HG03108 (cell line): Measurements from ENCODE around the gene FXYD5.

Experiments
- ATAC-seq: cut with Tn5 transposase; IDR thresholded peaks from one replicate; pipeline ENCODE4 v1.9.1; 2021; ENCODE audit warnings: moderate library complexity; ENCODE audit not compliant: unreplicated experiment

The FXYD5 gene

DNA sequence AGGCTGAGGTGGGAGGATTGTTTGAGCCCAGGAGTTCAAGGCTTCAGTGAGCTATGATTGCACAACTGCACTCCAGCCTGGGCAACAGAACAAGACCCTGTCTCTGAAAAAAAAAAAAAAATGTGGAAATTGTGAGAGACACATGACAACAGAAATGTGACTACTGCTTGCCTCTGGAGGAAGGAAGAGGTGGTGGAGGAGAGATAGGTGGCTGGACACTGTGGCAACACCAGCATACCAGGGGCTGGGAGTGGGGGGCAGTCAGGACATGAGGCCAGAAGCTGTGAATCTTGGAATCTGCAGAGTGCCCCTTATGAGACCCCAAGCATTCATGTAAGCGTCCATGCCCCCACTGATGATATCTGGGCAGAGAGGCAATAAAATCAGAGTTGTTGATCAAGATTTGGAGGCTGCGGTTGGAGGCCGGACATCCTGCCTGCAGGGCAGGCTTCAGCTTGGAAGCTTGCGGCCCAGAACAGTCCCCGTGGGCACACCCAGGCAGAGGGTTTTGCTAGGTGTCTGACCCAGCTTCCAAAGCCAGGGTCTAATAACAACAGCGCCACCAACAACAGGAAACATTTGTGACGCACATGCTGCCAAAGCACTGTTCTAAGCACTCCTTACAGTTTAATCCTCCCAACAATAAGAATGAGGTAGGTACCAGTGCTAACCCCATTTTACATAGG, 57.2 kb downstream of the FXYD5 start:
- no peak for ATAC-seq

DNA sequence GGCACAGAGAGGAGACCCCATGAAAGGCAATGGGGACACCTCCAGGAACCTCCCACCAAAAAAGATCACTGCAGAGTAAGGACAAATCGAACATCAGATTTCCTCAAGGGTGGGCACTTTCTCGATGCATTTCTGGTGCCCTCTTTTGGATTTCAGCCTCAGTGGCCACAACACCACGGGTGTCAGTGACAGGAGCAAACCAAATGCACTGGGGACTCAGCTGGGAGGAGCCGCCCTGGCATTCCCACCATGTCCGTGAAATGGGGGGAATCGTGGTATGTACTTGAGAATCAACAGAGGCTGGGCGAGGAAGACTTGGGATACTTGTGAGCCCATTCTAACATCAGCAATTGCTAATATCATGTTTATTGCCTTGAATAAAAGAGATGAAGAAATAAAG, 57.7 kb downstream of the FXYD5 start:
- no peak for ATAC-seq

DNA sequence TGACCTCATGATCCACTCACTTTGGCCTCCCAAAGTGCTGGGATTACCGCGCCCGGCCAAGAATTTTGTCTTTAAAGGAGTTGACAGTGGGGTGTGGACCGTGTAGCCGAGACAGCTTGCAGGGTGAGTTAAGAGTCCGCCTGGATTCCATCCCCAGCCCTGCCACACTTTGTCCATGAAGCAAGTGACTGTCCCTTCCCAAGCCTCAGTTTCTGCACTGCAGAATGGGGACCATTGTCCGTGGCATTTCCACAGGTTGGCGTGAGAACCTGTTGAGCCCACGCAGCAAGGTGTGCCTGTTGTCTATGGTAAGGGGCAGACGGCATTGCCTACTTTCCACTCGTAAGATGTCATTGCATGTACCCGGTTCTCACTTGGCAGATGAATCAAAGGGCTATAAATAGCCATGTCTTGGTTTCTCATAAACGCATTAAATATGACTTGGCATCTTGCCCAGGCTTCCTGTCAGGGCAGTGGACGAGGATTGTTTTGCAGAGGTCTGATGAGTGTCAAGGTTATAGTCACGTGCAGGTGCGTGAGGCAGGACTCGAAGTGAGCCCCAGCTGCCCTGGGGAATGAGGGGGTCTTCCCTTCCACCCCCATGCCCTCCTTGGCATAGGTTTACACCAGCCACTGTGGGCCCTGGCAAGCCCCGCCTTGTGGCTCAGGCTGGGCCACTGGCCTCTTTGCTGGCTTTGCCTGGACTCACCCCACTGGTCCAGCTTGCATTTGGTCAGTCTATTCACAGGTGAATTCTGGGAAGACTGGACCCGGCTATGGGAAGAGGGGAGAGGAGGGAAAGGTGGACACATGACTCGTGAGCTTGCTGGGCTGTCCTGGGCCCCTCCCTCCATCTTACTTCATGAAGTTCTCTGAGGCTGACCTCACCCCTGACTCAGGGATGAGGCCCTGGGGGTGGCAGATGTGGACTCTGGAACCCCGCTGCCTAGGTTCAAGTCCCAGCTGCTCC, 59.4 kb downstream of the FXYD5 start:
- ATAC-seq: peak; percentile 68

DNA sequence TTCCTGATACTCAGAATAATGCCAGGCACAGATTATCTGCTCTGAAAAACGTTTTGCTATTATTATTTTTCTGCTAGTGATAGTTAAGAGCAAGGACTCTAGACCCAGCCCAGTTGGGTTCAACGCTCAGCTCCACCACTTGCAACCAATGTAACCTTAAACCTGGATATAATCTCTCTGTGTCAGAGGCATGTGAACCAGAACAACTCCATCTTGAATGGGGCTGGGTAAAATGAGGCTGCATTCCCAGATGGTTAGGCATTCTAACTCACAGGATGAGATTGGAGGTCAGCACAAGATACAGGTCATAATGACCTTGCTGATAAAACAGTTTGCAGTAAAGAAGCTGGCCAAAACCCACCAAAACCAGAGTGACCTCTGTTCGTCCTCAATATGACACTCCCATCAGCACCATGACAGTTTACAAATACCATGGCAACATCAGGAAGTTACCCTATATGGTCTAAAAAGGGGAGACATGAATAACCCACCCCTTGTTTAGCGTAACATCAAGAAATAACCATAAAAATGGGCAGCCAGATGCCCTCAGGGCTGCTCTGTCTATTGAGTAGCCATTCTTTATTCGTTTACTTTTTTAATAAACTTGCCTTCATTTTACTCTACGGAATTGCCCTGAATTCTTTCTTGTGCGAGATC, 60.4 kb downstream of the FXYD5 start:
- no peak for ATAC-seq

DNA sequence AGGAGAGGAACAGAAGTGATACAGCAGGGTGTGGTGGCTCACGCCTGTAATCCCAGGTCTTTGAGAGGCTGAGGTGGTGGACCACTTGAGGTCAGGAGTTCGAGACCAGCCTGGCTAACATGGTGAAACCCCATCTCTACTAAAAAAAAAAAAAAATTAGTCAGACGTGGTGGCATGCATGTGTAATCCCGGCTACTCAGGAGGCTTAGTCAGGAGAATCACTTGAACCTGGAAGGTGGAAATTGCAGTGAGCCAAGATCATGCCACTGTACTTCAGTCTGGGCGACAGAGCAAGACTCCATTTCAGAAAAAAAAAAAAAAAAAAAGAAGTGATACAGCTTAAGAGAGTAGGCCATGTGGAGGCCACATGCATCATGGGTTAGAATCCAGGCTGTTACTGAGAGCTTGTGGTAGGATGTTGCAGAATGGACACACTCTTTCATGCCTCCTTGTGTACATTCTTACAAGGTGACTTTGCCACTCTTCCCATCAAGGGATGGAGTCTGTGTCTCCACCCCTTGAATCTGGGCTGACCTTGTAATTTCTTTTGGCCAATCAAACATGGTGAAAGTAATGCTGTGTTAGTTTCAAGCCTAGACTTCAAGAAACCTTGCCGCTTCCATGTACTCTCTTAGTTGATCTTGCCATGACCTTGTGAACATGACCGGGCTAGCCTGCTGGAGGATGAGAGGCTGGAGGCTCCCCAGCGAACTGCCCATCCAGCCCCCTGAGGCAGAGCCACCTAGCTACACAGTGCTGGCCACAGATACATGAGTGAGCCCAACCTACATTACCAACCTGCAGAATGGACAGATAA, 61.7 kb downstream of the FXYD5 start:
- ATAC-seq: no peak

DNA sequence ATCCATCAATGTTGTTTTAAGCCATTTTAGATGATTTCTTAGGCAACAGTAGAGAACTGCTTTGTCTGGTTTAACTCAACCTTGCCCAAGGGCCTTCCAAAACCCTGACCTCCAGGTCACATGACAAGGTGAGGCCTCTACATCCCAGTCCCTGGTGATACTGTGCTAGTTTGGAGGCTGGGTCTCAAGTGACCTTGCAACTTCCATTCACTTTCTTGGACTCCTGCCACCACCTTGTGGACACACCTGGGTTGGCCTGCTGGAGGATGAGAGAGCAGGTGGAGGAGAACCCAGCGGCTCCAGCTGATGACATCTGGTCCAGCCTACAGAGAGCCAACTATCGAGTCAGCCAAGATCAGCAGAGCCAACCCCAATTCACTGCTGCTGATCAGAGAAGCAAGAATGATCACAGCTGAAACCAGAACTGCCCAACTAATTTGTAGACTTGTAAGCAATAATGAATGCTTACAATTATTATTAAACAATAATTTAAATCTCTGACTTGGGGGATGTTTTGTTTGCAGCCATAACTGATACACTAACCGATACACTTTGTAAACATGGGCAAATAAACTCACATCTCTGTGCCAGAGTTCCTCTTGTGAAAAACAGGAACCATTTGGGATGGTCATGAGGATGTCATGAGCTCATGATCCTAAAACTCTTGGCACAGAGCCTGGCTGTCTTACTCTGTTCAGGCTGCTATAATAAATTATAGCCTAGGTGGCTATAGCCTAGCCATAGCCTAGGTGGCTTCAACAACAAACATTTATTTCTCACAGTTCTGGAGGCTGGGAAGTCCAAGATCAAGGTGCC, 62.5 kb downstream of the FXYD5 start:
- no peak for ATAC-seq

DNA sequence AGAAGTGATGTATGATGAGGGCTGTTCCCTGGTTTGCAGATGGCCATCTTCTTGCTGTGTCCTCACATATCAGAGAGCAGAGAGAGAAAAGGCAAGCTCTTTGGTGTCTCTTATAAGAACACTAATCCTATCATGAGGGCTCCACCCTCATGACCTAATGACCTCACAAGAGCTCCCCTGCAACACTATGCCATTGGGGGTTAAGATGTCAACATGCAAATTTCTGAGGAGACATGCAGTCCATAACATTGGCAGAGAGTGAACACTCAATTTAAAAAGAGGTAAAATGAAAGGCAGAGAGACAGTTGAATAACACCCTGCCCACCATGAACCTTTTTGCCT, 63.1 kb downstream of the FXYD5 start:
- ATAC-seq: no peak

DNA sequence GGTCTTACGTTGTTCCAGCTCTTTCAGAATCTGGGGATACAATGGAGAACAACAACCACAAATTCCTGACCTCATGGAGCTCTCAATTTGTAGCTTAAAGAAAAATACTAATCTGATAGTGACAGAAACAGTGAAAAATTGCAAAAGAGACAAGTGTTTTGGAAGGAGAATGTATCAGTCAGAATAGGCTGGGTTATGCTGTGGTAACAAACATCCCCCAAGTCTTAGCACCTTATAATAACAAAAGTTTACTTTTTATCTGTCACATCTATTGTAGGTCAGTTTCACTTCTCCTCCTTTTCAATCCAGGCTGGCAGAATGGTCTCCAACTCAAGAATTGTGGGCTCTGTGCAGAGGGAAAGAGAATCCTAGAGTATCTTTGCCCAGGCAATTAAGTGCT, 64.5 kb downstream of the FXYD5 start:
- ATAC-seq: no peak
